Measurements from ENCODE around the gene TGFBR2. TPM values are rescaled to one million over a fixed set of nuclear protein-coding genes. Genes with fewer than 3 reads are reported as not detected.

The TGFBR2 gene
- polyA plus RNA-seq, 1 donor (not counting 4 experiments of a cell fraction or from before 2014, with no cell fraction given), result 303 TPM

DNA sequence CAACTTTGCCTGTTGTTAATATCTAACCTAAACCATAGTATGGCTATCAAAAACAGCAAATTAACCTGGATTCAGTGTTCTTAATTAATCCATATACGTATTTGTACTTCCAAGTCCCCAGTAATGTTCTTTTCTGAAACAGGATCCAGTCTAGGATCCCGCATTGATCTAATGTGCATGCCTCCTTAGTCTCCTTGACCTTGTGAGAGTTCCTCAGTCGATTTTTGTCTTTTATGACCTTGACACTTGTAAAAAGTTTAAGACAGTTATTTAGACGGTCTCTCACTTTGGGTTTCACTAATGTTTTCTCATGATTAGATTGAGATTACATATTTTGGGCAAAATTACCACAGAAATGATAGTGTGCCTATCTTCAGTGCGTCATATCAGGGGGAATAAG, 69.4 kb downstream of the TGFBR2 start:
- peaks cover 5% of the 10 kb centered on the region for H3K9me1 ChIP-seq (ENCODE audit: control insufficient read depth, extremely low read depth, insufficient read depth, low read length)
- H3K9ac ChIP-seq (ENCODE audit: control insufficient read depth, extremely low read depth, insufficient read depth, low read length), result no peak overlapping the region

DNA sequence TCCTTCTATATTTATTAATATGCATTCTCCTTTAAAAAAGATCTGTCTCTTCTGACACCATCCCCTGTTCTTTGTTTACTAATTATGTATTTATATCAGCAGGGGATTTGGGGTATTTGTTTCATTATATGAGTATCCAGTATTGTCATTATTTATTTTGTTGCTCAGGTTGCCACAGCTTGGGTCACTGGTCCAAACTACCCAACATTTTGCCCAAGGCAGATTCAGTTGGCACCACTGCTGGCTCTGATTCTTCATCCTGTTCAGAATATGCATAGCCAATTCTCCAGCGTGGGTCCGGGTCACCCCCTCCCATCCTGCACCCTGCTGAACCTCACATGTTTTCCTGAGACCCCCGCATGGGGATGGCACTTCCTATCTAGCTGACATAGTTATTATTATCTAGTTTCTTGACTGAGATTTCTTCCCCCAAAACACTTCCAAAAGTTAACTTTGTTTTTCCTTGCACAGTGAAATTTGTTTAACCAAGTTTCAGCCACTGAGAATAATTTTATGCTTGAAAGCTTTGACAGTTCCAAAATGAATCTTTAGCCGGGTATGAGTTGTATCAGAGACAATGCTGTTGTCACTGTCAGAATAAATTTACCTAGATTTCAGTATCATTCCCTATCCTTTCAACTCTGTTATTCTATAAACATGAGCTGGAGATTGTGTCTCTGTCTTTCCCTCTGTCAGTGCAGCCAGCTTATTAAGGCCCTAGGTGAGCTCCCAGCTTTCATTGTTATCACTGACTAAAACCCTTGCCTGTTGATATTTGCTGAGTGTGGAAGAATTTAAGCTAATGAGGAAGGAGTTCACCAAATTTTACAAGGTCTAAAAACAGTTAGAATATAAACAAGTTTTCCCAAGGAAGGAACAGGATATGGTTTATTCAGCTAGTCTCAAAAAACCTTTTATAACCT, 70.3 kb downstream of the TGFBR2 start:
- no peak overlapping the region for H3K4me3 ChIP-seq (ENCODE audit: control insufficient read depth in 2 of 3, extremely low read depth in 1 of 3, insufficient read depth in 2 of 3, low read depth in 1 of 3, low read length in 3 of 3)
- no peak overlapping the region for H2AFZ ChIP-seq (ENCODE audit: control insufficient read depth, low read length)
- FAIRE-seq, result no peak
- H3K79me2 ChIP-seq (ENCODE audit: control insufficient read depth, insufficient read depth, low read length), result peaks cover 83% of the 10 kb centered on the region
- no peaks in the 10 kb centered on the region for H3K27me3 ChIP-seq (ENCODE audit: control insufficient read depth, extremely low read depth, insufficient read depth, low read length)
- no peak overlapping the region for H3K4me2 ChIP-seq (ENCODE audit: control insufficient read depth, extremely low read depth, insufficient read depth, low read depth, low read length)
- TF ChIP-seq CTCF (optimal IDR thresholded peaks at IDR 0.05 in 1 of 3, IDR thresholded peaks at IDR 0.05 in 1 of 3, conservative IDR thresholded peaks at IDR 0.05 in 1 of 3; ENCODE audit: extremely low read depth in 1 of 3, insufficient read depth in 2 of 3, low read length in 3 of 3), result no peak
- no peak for TF ChIP-seq EZH2 (IDR thresholded peaks at IDR 0.05; ENCODE audit: low read length)
- no peak overlapping the region for H3K9ac ChIP-seq (ENCODE audit: control insufficient read depth, extremely low read depth, insufficient read depth, low read length)
- no peak for DNase-seq (ENCODE audit: low read depth, low spot score)
- dilution Hi-C loops (cut with MboI; ENCODE audit: extremely low pct_ligation_motif_present, low sequenced_read_pairs), result no loop called here
- H3K9me3 ChIP-seq (ENCODE audit: control insufficient read depth, low read depth, low read length), result no peaks in the 10 kb centered on the region
- peaks cover 7% of the 10 kb centered on the region for H4K20me1 ChIP-seq (ENCODE audit: control insufficient read depth, extremely low read depth, insufficient read depth, low read length)
- peaks cover 2% of the 10 kb centered on the region for H3K9me1 ChIP-seq (ENCODE audit: control insufficient read depth, extremely low read depth, insufficient read depth, low read length)
- peaks cover 26% of the 10 kb centered on the region for H3K4me1 ChIP-seq (ENCODE audit: control insufficient read depth, extremely low read depth, insufficient read depth, low read length)
- peaks cover 43 to 57% of the 10 kb centered on the region in 2 experiments for H3K36me3 ChIP-seq (ENCODE audit: control insufficient read depth in 2 of 2, extremely low read depth in 1 of 2, insufficient read depth in 2 of 2, low read length in 2 of 2)
- H3K27ac ChIP-seq (ENCODE audit: control insufficient read depth, insufficient read depth, low read length), result no peak overlapping the region

More for the DNA sequence above, 69.4 kb downstream of the TGFBR2 start:
- no peak overlapping the region for H3K4me2 ChIP-seq (ENCODE audit: control insufficient read depth, extremely low read depth, insufficient read depth, low read depth, low read length)
- FAIRE-seq (no peak), DNase-seq (ENCODE audit: low read depth, low spot score) (no peak)
- H3K9me3 ChIP-seq (ENCODE audit: control insufficient read depth, low read depth, low read length), result no peaks in the 10 kb centered on the region
- peaks cover 43 to 59% of the 10 kb centered on the region in 2 experiments for H3K36me3 ChIP-seq (ENCODE audit: control insufficient read depth in 2 of 2, extremely low read depth in 1 of 2, insufficient read depth in 2 of 2, low read length in 2 of 2)
- H3K27ac ChIP-seq (ENCODE audit: control insufficient read depth, insufficient read depth, low read length), result no peak overlapping the region
- TF ChIP-seq CTCF (optimal IDR thresholded peaks at IDR 0.05 in 1 of 3, IDR thresholded peaks at IDR 0.05 in 1 of 3, conservative IDR thresholded peaks at IDR 0.05 in 1 of 3; ENCODE audit: extremely low read depth in 1 of 3, insufficient read depth in 2 of 3, low read length in 3 of 3) (no peak), EZH2 (IDR thresholded peaks at IDR 0.05; ENCODE audit: low read length) (no peak)
- H3K4me3 ChIP-seq (ENCODE audit: control insufficient read depth in 2 of 3, extremely low read depth in 1 of 3, insufficient read depth in 2 of 3, low read depth in 1 of 3, low read length in 3 of 3), result no peak overlapping the region
- no peak overlapping the region for H2AFZ ChIP-seq (ENCODE audit: control insufficient read depth, low read length)
- H3K27me3 ChIP-seq (ENCODE audit: control insufficient read depth, extremely low read depth, insufficient read depth, low read length), result no peaks in the 10 kb centered on the region
- H3K79me2 ChIP-seq (ENCODE audit: control insufficient read depth, insufficient read depth, low read length), result peaks cover 83% of the 10 kb centered on the region
- dilution Hi-C loops (cut with MboI; ENCODE audit: extremely low pct_ligation_motif_present, low sequenced_read_pairs), result no loop called here
- peaks cover 7% of the 10 kb centered on the region for H4K20me1 ChIP-seq (ENCODE audit: control insufficient read depth, extremely low read depth, insufficient read depth, low read length)
- H3K4me1 ChIP-seq (ENCODE audit: control insufficient read depth, extremely low read depth, insufficient read depth, low read length), result peaks cover 17% of the 10 kb centered on the region

Data from keratinocyte (primary cell).